Embryonic facial prominence (tissue), 1 donor: ENCODE data around the gene SPP1.

ENCODE experiments used
- DNase-seq: peaks from one replicate; pipeline ENCODE4 v3.0.0-alpha.2; 2016; ENCODE audit errors: extremely low spot score

The SPP1 gene

DNA sequence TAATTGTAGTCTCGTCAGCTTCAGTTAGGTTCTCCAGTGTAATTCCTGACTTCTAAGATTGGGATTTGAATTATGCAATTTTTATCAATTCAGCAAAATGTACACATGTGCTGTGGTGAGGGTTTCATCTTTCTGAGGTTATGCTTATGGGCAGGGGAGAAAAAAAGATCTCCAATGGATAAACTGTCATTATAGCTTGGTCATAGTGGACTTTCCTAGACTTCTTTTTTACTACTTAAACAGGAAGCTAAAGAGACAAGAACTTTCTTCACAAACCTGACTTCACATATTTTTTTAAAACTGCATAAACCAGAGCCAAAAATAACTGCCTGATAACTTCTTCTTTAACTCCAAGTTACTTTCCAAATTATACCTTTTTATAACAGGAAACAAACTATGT lies 21.7 kb upstream of the SPP1 start:
- no peak for DNase-seq

- DNase-seq, result no peak
Measured at GRCh38 chr4:87956501-87956900, 19.0 kb upstream of the SPP1 start.

- DNase-seq, result no peak
Measured at GRCh38 chr4:87957061-87957460, 18.5 kb upstream of the SPP1 start.

GRCh38 chr4:87961993-87962392 lies 13.5 kb upstream of the SPP1 start:
- DNase-seq, result no peak

DNA sequence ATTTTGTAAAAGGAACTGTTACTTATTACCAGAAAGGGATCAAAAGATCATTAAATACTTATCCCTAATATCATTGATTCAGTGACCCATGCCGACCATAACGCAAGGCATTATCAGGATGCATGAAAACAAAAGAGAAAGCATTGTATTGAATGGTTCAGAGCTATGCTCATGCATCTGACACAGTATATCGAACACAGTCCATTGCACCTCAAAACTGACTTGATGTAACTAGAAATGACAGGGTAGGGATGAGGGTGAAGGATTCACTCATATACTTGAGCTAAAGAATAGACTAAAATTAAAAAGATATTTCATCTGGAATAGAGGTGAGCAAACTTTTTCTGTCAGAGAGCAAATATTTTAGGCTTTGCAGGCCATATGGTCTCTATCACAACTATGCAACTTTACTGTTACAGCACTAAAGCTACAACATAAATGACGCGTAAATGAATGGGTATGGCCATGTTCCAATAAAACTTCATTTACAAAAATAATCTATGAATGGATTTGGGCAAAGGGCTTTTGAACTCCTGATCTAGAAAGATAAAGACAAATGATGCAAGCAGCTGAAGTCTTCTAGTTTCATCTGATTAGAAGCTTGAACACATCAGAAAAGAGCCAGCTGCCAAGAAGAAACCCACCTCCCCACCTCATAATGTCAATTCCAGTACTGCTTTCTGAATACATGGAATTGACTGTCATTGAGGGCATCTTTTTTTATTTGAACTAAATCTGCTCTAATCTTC lies 12.9 kb upstream of the SPP1 start:
- no peak for DNase-seq

DNA sequence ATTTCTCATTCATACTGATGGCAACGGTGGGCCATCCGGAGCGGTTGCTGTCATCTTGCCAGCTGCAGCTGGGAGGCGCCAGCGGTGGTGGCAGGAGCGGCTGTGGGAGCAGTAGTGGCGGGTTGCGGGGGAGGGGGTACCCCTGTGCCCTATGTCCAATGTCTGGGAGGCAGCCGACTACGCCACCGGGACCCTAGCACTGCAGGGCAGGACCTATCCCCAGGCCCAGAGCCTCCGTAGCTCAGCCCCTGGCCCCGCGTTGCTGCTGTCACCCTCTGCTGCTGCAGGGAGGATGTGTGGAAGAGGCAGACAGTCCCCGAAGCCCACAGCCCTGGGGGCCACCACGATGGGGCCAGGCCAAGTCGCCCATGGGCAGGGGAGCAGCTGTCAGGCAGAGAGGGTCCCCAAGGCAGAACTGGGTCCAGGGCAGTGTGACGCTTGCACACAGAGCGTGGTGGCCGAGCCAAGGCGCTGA lies 10.0 kb upstream of the SPP1 start:
- DNase-seq, result no peak

- no peak for DNase-seq
Measured at GRCh38 chr4:87966095-87966496, 9.4 kb upstream of the SPP1 start.

GRCh38 chr4:87967193-87967592 lies 8.3 kb upstream of the SPP1 start:
- no peak for DNase-seq

DNA sequence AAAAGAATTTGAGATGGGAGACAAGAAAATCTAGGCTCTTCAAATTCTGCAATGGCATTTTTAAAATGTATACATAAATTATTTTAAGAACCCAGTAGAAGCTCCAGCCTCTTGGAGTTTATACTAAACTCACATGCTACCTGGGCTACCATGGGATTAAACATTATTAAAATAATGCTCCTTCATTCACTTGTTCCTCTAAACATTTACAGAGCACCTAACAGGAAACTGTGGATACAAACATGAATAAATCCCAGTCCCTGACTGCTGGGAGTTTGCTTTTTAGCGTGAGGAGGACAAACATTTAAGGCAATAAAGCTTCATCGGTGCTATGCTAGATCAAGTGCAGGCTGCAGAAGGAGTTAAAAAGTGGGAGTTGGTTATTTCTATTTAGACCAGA lies 5.4 kb upstream of the SPP1 start:
- no peak for DNase-seq

DNA sequence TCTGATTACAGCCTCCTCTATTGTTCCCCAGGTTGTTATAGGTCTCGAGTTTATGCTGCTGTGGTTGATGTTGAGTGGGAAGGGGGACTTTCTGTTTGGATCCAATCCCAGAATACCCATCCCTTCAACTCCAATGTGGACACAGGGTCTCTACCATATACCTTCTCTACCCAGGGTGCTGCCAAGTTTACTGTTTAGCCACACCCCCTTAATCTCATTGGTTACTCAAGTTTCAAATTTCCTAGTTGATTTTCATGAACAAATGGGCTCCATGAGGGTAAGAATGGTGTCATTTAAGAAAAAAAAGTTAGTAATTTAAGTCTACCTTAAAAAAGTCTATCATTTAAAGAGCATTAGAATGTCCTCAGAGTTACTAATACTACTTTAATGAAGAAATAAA lies 3.6 kb upstream of the SPP1 start:
- no peak for DNase-seq

DNA sequence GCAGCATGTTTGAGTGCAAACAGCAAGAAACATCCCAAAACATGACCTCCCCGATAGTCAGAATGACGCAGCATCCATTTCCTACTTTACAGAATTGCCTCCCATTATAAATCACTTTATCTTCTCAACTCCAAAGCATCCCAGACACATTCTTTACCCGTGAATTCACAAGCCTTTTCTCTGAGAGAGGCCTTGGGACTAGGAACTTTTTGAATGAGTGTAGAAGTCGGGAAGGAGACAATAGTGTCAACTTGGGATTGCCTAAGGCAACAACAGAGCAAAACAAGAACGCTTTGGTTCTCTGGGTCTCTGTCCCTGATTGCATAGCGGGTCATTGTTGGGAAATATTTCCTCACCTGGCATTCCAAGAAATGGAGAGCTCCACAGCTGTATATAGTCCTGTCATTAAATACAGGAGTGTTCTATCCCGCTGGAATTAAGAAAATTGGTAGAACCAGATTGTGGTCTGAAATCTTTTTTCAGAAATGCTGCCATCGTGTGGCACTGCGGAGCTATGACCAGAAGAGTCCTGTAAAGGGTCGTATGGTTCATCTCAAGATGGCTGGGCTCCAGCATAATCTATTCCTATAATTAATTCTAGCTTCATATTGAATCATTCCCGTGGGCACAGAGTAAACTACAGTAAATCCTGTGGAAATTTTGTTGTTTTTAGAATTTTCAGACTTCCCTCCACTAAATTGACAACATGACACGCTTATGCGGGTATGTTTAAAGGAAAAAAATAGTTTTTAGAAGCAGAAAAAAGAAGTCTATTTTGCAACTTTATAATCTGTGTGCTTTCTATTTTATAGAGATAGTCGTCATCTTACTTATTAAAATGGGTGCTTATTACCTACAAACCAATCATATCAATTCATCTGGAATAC lies 2.0 kb upstream of the SPP1 start:
- peak; percentile 37 for DNase-seq

DNA sequence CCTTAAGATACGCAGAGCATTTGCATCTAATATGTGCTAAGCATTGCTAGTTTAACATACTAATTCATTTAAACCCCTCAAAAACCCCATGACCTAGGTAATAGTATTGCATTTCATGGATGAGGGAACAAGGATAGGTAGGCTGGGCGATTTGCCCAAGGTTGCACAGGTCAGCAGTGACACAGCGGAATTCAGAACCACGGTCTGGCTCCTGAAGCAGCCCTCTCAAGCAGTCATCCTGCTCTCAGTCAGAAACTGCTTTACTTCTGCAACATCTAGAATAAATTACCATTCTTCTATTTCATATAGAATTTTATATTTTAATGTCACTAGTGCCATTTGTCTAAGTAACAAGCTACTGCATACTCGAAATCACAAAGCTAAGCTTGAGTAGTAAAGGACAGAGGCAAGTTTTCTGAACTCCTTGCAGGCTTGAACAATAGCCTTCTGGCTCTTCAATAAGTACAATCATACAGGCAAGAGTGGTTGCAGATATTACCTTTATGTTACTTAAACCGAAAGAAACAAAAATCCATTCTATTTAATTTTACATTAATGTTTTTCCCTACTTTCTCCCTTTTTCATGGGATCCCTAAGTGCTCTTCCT lies 555 bp upstream of the SPP1 start:
- DNase-seq, result no peak

DNA sequence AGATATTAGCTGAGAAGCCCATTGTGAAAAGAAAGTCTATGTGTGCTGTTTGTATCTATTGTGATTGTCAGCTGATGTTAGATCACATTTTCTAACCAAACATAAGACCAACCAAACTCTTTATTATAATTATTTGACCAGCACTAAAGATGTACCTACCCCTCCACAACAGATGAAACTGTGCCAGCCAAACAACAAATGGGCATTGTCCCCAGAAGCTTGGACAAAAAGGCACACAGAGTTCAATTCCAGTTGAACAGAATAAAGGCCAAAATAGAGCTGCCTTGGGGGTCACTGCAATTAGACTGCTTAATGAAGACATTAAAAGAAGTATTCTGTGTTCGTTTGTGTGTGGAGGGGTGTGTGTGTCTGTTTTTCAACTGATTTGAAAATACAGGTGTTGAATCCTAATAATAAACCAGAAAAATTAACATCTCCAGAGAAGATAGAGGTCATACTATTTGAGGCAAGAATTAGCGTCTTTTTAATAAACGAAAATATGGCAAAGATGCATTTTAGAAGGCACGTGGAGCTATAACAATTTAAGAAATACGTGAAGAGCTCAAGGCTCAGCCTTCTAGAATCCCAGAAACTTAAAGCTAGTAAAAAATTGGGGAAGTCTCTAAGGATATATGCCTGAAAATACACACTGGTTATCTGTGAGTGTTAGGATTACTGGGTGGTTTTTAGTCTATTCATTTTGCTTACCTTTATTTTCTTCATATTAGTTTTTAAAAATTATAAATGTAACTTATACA lies 2.2 kb downstream of the SPP1 start:
- no peak for DNase-seq

DNA sequence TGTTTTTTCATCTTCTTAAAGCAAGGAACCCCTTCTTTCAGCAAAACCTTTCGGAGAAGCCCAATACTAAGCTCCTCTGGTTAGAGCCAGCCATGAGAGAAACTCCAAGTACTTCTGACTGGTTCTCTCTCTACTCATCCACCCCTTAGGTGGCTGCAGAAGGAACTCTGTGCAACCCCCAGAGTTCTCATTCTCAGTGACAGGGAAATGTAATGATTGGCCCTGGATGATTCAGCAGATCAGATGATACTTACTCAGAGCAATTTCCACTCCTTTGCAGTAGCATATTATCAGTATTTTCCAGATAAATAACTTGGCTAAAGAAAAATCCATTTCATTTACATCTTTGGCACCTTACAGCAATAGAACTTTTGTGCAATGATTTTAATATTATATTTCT lies 3.2 kb downstream of the SPP1 start:
- DNase-seq, result no peak

- DNase-seq, result no peak
Measured at GRCh38 chr4:87979810-87980209, 4.3 kb downstream of the SPP1 start.

DNA sequence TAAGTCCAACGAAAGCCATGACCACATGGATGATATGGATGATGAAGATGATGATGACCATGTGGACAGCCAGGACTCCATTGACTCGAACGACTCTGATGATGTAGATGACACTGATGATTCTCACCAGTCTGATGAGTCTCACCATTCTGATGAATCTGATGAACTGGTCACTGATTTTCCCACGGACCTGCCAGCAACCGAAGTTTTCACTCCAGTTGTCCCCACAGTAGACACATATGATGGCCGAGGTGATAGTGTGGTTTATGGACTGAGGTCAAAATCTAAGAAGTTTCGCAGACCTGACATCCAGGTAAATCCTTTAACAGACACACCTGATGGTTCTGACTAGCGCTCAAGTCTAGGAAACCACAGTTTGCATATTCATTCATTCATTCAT lies 6.0 kb downstream of the SPP1 start:
- no peak for DNase-seq

GRCh38 chr4:87982036-87982435 lies 6.5 kb downstream of the SPP1 start:
- DNase-seq, result no peak

GRCh38 chr4:87982446-87983010 lies 7.0 kb downstream of the SPP1 start:
- DNase-seq, result no peak

DNA sequence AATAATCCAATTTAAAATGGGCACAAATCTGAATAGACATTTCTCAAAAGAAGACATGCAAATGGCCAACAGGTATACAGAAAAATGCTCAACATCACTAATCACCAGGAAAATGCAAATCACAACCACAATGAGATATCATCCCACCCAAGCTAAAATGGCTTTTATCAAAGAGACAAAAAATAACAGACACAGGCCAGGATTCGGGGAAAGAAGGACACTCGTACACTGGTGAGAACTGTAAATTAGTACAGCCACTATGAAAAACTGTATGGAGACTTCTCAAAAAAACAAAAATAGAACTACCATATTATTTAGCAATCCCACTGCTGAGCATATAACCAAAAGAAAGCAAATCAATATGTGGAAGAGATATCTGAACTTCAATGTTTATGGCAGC lies 8.5 kb downstream of the SPP1 start:
- DNase-seq, result no peak

DNA sequence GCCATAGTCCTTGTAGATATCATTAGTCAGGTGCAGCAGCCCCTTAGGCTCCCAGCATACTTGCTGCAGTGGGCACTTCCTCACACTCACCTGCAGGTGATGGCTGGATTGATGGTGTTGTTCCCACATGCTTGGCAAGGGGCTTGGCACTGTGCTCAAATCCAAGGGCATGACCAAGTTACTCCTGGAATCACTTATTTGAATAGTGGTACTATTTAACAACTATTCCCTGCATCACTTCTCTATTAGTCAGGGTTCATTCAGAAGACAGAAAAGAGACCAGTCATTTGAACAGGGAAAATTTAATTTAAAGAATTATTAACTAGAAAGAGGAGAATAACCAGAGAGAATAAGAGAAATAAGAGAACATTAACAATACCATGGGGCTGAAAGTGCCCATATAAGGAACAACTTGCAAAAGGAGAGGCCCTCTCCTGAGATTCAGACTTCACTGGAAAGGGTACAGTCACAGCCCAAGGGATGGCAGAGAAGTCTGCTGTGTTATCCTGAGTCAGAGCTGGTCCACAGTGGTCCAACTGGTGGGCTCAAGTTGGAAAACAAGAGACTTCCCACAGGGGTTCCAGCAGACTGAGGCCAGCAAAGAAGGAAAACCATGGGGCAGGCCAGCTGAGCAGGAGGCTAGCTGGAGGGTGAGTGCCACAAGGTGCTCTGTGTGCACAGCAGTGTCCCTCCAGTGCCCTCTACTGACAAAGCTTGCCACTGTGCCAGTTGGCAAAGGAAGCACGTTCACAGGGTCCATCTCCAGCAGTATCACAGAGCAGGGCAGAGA lies 9.8 kb downstream of the SPP1 start:
- DNase-seq, result no peak

DNA sequence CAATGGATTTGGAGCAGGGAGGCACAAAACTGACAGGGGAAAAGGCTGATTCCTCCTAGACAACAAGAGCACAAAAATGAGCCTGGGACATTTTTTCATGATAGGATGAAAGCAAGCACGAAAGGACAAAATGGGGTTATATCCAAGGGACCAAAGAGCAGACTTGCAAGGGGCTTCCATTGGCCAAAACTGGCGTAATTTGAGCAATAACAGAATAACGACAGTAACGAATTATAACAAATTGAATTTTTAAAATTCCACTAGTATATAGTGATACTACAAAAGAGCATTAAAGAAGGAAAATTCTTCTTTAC lies 10.3 kb downstream of the SPP1 start:
- DNase-seq, result no peak
